HepG2 (cell line): ENCODE measurements around the gene AP1AR. TPM values are rescaled to one million over a fixed set of nuclear protein-coding genes. Genes with fewer than 3 reads are reported as not detected.

Experiments used
- ATRX ChIP-seq: sonication (generic); formaldehyde crosslinking; IDR thresholded peaks from 2 replicates; pipeline ENCODE4 v1.4.0; 2020; ENCODE audit warnings: missing genetic modification reagents, borderline replicate concordance
- HBP1 ChIP-seq: IDR thresholded peaks from 2 replicates; pipeline ENCODE4 v1.6.1; 2016; ENCODE audit warnings: low read depth, control low read depth
- KAT8 ChIP-seq: IDR thresholded peaks from 2 replicates; pipeline ENCODE4 v1.6.1; 2016; ENCODE audit warnings: missing genetic modification reagents, missing compliant biosample characterization
- KLF13 ChIP-seq: sonication (generic); formaldehyde crosslinking; IDR thresholded peaks from 2 replicates; pipeline ENCODE4 v1.4.0; 2020; ENCODE audit warnings: mild to moderate bottlenecking, missing genetic modification reagents
- NONO ChIP-seq, 2 experiments: fragments of 450-650 bp in 1 of 2; sonication (generic) in 1 of 2; formaldehyde crosslinking in 1 of 2; IDR thresholded peaks in 1 of 2; conservative IDR thresholded peaks in 1 of 2; 2 replicates each; pipeline versions ENCODE4 v1.6.1 to v1.8.0; 2017 to 2022; ENCODE audit warnings: mild to moderate bottlenecking in 1 of 2, missing genetic modification reagents in 1 of 2, moderate library complexity in 1 of 2
- RAD51 ChIP-seq: fragments of 450-650 bp; IDR thresholded peaks from 2 replicates; pipeline ENCODE4 v1.6.1; 2016; ENCODE audit warnings: borderline replicate concordance
- SIX1 ChIP-seq: sonication (generic); formaldehyde crosslinking; IDR thresholded peaks from 2 replicates; pipeline ENCODE4 v1.4.0; 2020; ENCODE audit warnings: missing genetic modification reagents, borderline replicate concordance
- SKI ChIP-seq: fragments of 450-650 bp; IDR thresholded peaks from one replicate; pipeline ENCODE4 v1.6.1; 2018; ENCODE audit warnings: mild to moderate bottlenecking; ENCODE audit not compliant: partially characterized antibody
- SMAD1 ChIP-seq: sonication (generic); formaldehyde crosslinking; IDR thresholded peaks from 2 replicates; pipeline ENCODE4 v1.4.0; 2020; ENCODE audit warnings: missing genetic modification reagents, low read depth, mild to moderate bottlenecking, borderline replicate concordance
- SMARCE1 ChIP-seq: fragments of 450-650 bp; IDR thresholded peaks from 2 replicates; pipeline ENCODE4 v1.6.1; 2017; ENCODE audit warnings: borderline replicate concordance
- SP5 ChIP-seq: IDR thresholded peaks from 2 replicates; pipeline ENCODE4 v1.6.1; 2016; ENCODE audit warnings: low read depth, borderline replicate concordance
- TAF15 ChIP-seq: fragments of 200-400 bp; formaldehyde crosslinking; IDR thresholded peaks from one replicate; pipeline ENCODE4 v1.6.1; 2018; ENCODE audit warnings: mild to moderate bottlenecking, low read depth, low read length; ENCODE audit not compliant: poor library complexity, severe bottlenecking
- ZBTB1 ChIP-seq: sonication (generic); formaldehyde crosslinking; IDR thresholded peaks from 2 replicates; pipeline ENCODE4 v1.4.0; 2020; ENCODE audit warnings: missing genetic modification reagents, borderline replicate concordance
- ZNF101 ChIP-seq: sonication (generic); formaldehyde crosslinking; IDR thresholded peaks from 2 replicates; pipeline ENCODE4 v1.4.0; 2020; ENCODE audit warnings: mild to moderate bottlenecking, low read depth, missing genetic modification reagents, borderline replicate concordance
- ZNF143 ChIP-seq: sonication (generic); formaldehyde crosslinking; IDR thresholded peaks from 2 replicates; pipeline ENCODE4 v1.4.0; 2020; ENCODE audit warnings: missing genetic modification reagents
- ZNF34 ChIP-seq: sonication (generic); formaldehyde crosslinking; IDR thresholded peaks from 2 replicates; pipeline ENCODE4 v1.4.0; 2020; ENCODE audit warnings: mild to moderate bottlenecking, missing genetic modification reagents, borderline replicate concordance
- ZNF567 ChIP-seq: sonication (generic); formaldehyde crosslinking; IDR thresholded peaks from 2 replicates; pipeline ENCODE4 v1.8.1; 2023; ENCODE audit warnings: mild to moderate bottlenecking, missing genetic modification reagents, borderline replicate concordance
- ZNF713 ChIP-seq: sonication (generic); formaldehyde crosslinking; IDR thresholded peaks from 2 replicates; pipeline ENCODE4 v1.4.0; 2020; ENCODE audit warnings: mild to moderate bottlenecking, missing genetic modification reagents
- ZSCAN25 ChIP-seq: sonication (generic); formaldehyde crosslinking; IDR thresholded peaks from 2 replicates; pipeline ENCODE4 v1.8.0; 2022; ENCODE audit warnings: mild to moderate bottlenecking, missing genetic modification reagents
- polyA plus RNA-seq, 8 experiments: library from polyadenylated mRNA; depleted of rRNA in 3 of 8; stranded (reverse) in 7 of 8; unstranded in 1 of 8; fragments of >200 nt; fragmentation: Illumina TruSeq in 4 of 8; extraction: Trizol in 4 of 8; gene quantifications; 2 replicates each; pipeline versions ENCODE4 v1.2.1 to v1.2.3, GENCODE V29; 2011 to 2016; ENCODE audit warnings: low read depth in 4 of 8, missing spikeins in 1 of 8, mixed read lengths in 1 of 8; ENCODE audit not compliant: insufficient read depth in 1 of 8
- total RNA-seq, 5 experiments: library from RNA; depleted of rRNA; stranded (reverse); fragments of >200 nt; fragmentation: Illumina TruSeq; extraction: Trizol; gene quantifications; 2 replicates each; pipeline ENCODE4 v1.2.3, GENCODE V29; 2016; ENCODE audit warnings: low read depth in 1 of 5
- TF ChIP-seq, protein P1 (sequence below): sonication (generic); formaldehyde crosslinking; IDR thresholded peaks from 2 replicates; pipeline ENCODE4 v1.8.1; 2023; ENCODE audit warnings: mild to moderate bottlenecking, missing genetic modification reagents, borderline replicate concordance
- TF ChIP-seq, protein P2 (sequence below): sonication (generic); formaldehyde crosslinking; IDR thresholded peaks from 2 replicates; pipeline ENCODE4 v1.5.0; 2020; ENCODE audit warnings: mild to moderate bottlenecking, missing genetic modification reagents, moderate library complexity
- TF ChIP-seq, protein P3 (sequence below): sonication (generic); formaldehyde crosslinking; IDR thresholded peaks from 2 replicates; pipeline ENCODE4 v1.5.0; 2020; ENCODE audit warnings: mild to moderate bottlenecking, missing genetic modification reagents, borderline replicate concordance
- TF ChIP-seq, protein P4 (sequence below): IDR thresholded peaks from 2 replicates; pipeline ENCODE4 v1.6.1; 2012; ENCODE audit warnings: inconsistent platforms

The AP1AR gene
- total and polyA plus RNA-seq, 2 of the 13 experiments (the other 11 are each of a cell fraction or from before 2014, with no cell fraction given): 24.9 to 39.9 TPM

DNA sequence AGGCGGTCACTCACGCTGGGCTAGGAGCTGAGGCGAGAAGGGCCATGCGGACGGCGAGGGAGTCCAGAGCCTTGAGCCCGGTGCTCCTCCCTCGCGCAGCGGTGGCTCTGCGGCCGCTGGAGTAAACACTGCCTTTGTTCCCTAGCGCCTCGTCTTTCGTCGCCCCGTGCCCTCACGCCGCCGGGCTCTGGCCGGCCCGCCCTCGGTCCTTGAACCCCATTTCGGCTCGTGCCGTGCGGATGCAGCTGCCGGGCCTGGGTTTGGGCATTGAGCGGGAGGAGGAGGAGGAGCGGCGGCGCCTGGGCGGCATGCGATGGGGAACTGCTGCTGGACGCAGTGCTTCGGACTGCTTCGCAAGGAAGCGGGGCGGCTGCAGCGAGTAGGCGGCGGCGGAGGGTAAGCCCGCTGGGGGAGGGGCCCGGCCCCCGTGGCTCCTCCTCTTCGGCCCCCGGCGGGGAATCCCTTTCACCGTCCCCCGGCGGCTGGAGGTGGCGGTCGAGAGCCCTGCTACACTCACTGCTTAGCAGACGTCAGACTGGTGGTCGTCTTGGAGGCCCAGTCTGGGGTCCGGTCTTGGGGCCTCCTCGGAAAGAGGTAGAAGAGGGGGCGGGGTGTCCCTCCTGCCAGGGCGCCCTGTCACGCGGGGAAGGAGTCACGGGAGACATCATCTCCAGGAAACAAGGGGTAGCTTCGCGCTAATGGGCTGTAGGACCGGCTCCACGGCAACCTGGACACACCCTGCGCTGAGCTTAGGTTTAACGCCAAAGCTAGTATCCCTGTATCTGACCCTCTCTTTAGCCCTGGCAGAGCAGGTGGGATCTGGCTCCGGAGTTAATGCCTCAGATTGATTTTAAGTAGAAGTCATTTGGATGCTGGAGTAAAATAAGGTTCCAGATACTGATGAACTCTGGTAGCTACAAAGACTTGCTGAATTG is at the start of gene AP1AR (continued):
- TF ChIP-seq KLF13 (CRISPR knock-in tag) (no peak; the same call in 1 of the 2 replicates), ZNF101 (CRISPR knock-in tag) (no peak), ZSCAN25 (CRISPR knock-in tag) (no peak; the same call in 1 of the 2 replicates), SP5 (CRISPR knock-in tag) (peak; percentile 51; the same call in 1 of the 2 replicates), RAD51 (no peak), ZNF713 (CRISPR knock-in tag) (peak; percentile 14; the same call in 1 of the 2 replicates), SKI (peak; percentile 61), SIX1 (CRISPR knock-in tag) (no peak), TAF15 (no peak), ZNF143 (no peak), ZNF567 (CRISPR knock-in tag) (no peak; the same call in 1 of the 2 replicates), HBP1 (peak; percentile 74; the same call in 1 of the 2 replicates), KAT8 (CRISPR knock-in tag) (no peak; the same call in 1 of the 2 replicates), ATRX (CRISPR knock-in tag) (no peak), NONO (IDR thresholded peaks at IDR 0.05) (no peak), NONO (CRISPR knock-in tag; conservative IDR thresholded peaks at IDR 0.05) (peak; percentile 30; the same call in 1 of the 2 replicates), SMARCE1 (no peak), SMAD1 (CRISPR knock-in tag) (peak; percentile 81; the same call in 1 of the 2 replicates), ZNF34 (CRISPR knock-in tag) (no peak; the same call in 1 of the 2 replicates), ZBTB1 (CRISPR knock-in tag) (no peak)
- TF ChIP-seq, protein P1, sequence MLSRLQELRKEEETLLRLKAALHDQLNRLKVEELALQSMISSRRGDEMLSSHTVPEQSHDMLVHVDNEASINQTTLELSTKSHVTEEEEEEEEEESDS (CRISPR knock-in tag): no peak
- TF ChIP-seq, protein P2, sequence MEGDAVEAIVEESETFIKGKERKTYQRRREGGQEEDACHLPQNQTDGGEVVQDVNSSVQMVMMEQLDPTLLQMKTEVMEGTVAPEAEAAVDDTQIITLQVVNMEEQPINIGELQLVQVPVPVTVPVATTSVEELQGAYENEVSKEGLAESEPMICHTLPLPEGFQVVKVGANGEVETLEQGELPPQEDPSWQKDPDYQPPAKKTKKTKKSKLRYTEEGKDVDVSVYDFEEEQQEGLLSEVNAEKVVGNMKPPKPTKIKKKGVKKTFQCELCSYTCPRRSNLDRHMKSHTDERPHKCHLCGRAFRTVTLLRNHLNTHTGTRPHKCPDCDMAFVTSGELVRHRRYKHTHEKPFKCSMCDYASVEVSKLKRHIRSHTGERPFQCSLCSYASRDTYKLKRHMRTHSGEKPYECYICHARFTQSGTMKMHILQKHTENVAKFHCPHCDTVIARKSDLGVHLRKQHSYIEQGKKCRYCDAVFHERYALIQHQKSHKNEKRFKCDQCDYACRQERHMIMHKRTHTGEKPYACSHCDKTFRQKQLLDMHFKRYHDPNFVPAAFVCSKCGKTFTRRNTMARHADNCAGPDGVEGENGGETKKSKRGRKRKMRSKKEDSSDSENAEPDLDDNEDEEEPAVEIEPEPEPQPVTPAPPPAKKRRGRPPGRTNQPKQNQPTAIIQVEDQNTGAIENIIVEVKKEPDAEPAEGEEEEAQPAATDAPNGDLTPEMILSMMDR (CRISPR knock-in tag): peak; percentile 69
- TF ChIP-seq, protein P3, sequence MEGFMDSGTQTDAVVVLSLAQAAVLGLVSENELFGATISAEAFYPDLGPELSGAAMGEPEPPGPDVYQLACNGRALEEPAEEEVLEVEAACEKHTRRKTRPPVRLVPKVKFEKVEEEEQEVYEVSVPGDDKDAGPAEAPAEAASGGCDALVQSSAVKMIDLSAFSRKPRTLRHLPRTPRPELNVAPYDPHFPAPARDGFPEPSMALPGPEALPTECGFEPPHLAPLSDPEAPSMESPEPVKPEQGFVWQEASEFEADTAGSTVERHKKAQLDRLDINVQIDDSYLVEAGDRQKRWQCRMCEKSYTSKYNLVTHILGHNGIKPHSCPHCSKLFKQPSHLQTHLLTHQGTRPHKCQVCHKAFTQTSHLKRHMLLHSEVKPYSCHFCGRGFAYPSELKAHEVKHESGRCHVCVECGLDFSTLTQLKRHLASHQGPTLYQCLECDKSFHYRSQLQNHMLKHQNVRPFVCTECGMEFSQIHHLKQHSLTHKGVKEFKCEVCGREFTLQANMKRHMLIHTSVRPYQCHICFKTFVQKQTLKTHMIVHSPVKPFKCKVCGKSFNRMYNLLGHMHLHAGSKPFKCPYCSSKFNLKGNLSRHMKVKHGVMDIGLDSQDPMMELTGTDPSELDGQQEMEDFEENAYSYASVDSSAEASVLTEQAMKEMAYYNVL: no peak
- TF ChIP-seq, protein P4, sequence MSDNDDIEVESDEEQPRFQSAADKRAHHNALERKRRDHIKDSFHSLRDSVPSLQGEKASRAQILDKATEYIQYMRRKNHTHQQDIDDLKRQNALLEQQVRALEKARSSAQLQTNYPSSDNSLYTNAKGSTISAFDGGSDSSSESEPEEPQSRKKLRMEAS: peak; percentile 81; the same call in 1 of the 2 replicates
